ENCODE measurements around the gene AKT3.

AKT3 gene

DNA sequence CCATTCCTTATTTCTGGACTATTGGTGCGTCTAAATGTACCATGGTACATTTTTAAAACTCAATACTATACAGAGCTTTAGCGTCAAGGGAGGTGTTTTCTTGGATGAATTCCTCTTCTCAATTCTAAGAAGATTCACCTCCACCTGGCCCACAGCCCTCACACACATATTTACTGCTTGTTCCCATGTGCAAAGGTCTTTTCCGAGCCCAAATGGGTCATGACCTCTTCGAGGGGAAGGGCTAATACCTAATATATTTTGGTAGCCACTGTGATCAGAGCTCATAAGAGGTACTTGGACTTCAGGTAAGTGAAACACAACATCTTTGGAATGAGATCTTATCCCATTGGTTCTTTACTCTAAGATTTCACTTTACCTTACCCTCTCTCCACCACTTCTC lies 388.3 kb downstream of the AKT3 start:
- DNase-seq (ENCODE audit: low read depth): no peak

DNA sequence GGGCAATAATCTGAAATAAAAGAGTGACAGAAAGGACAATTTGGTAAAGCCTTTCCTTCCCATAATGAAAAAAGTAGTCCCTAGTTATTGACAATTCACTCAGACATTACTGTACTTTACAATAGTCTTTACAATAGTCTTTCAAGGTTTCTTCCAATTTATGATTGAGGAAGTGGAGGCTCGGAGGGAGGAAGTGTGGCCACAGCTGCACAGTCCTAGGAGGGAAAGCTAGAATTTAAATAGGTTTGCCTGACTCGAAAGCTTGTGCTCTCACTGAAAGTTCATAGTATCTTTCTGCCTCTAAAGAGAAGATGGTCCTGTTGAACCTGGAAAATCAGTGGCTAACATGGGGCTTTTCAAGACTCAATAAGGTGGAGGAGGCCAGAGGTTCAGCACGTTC lies 391.0 kb downstream of the AKT3 start:
- no peak for DNase-seq (ENCODE audit: low read depth)

DNA sequence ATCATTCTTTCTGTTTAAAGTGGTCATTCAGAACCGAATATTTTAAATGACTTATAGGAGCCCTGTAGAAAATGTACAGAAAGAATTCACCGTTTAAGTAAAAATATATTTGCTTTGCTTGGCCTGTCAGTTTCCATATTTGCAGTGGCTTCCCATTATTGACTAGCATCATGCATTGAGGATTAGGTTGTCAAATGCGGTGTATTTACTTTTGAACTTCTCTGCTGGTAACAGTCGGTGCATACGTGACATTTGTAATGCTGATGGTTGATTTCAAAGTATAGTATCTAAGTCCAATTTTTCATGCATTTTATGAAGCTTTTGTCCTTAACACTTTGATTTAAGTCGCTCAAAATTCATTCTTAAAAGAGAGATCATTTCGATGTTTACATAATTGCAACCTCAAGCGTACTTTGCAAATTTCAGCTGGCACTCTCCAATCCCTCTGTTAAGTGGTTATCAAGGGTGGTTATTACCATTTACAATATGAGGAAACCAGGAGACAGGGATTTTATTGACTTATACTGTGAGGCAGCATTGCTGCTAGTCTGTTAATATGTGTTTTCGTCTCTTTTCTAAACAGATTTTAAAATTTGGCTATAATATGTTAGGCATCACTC lies 392.6 kb downstream of the AKT3 start:
- no peak for DNase-seq (ENCODE audit: low read depth)

DNA sequence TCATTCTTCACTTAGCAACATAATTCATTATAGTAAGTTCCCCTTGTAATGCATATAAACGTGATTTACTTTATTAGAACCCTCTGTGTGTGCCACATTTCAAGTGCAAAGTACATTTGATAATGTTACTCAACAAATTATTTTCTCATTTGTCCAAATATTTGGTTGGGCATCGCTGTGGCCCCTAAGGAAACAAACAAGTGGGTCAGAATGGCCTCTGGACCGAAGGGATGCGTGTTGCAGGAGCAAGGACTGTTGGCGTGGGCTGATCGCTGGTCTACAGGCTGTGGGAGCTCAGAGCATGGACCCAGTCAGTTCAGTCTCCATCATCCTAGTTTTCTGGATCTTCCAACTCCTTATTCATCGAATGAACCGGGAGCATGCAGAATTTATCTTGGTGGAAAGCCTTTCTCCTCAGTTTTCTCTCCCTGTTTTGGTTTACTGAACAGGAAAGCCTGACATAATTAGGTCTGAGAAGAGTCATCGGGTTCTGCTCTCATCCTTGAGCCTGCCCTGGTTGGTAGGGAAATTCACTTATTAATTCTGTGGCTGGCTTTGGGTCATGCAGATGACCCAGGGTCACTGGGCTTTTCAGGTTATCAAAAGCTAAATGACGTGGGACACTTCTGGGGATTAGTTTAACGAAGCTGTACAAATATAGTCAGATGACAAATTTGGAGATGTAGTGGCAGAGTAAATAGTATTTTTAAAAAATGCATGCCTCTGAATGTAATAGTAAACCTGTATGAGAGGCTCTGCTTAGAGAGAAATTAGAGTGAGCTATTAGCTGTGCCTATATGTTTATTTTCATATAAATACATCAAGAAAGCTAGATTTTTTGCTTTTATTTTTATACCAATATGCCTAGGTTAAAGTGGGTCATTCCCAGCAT lies 394.0 kb downstream of the AKT3 start:
- no peak for DNase-seq (ENCODE audit: low read depth)

DNA sequence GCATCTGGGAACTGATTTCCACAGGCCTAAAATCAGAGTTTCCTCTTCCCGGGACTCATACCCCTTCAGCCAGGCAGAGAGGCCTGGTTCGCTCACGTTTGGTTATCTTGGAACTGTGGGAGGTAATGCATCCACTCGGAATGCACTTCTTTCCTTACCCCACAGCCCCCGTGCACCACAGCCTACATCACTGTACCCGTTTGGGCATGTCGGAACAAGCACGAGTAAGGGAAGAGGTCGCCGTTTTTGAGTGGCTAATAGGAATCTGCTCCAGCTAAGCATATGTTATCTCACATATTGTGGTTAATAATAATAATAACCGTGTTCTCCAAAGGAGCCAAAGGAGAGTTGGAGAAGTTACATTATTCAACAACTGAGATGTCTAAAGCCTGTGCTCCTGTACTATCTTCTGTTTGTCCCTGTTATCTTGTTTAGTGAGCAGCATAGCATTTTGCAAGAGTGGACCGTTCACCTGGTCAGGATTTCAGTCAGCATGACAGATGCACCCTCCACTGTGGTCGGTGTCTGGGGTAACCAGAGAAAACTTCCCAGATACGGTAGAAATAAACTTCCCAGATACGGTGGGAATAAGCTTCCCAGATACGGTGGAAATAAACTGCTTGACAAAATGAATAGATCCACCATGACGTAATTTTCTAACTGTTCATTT lies 395.6 kb downstream of the AKT3 start:
- no peak for DNase-seq (ENCODE audit: low read depth)

DNA sequence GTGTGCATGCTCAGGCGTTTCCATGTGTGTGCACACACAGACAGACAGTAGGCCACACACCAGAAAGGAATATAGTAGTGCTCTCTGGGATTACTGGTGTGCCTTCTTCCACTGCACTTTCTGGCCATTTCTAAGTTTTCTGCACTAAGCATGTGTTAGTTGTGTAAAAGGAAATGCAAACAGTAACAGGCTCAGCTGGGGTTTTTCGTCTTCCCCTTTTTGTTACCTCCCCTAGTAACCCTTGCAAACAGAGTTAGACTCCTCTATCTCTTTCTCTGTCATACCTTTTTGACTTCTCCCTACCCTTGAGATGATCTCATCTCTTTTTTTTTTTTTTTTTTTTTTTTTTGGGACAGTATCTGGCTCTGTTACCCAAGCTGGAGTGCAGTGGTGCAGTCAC lies 398.0 kb downstream of the AKT3 start:
- no peak for DNase-seq (ENCODE audit: low read depth)

DNA sequence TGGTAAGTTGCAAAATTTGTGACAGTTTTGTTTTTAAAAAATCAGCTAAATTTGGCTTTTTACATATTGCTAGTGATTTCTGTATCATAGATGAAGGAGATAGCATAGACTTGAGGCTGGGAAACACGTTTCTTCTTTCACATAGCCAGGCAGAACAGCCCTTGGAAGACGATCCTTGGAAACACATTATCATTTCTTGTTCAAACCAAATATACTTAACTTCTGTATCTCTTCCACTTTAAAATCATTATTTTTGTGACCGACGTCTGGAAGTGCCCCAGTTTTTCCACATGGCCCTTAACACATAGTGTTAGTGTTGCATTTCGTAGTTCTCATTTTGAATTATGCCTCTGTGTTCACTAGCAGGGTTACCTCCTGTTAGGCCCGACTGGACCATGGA lies 400.7 kb downstream of the AKT3 start:
- DNase-seq (ENCODE audit: low read depth): no peak

DNA sequence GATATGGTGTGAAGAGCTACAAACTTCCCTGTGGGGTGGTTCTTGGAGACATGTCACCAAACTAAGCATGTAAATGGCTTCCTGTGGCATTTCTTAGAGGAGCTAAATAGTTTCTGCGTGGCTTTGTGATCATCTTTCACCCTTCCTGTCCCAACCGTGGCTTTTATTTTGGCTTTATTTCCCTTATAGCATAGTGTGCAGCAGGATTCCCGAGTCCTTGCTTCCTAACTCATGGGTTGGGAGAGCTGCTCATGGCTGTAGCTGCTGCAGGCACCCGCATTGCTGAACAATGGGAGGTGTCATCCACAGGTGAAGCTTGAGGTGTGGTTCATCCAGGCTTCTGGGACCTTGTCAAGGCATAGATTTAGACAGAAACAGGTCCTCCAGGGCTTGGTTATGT lies 402.2 kb downstream of the AKT3 start:
- DNase-seq (ENCODE audit: low read depth): no peak

DNA sequence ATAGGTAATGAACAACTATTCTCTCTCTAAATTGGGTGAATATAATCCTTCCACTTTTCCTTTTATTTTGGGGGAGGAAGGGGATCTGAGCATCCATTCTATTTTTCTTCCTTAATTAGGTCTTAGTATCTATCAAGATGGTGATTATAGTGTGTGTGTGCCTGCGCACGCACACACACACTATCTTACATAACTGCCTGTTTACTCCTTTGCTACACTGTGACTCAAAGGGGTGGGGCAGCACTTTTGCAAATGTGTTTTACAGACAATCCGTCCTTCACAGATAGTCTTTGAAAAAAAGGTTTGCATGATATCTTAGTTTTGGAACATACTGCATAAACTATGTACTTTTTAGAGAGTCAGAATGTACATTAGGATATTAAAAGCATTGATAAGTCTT lies 402.7 kb downstream of the AKT3 start:
- peak; percentile 78 for DNase-seq (ENCODE audit: low read depth)

DNA sequence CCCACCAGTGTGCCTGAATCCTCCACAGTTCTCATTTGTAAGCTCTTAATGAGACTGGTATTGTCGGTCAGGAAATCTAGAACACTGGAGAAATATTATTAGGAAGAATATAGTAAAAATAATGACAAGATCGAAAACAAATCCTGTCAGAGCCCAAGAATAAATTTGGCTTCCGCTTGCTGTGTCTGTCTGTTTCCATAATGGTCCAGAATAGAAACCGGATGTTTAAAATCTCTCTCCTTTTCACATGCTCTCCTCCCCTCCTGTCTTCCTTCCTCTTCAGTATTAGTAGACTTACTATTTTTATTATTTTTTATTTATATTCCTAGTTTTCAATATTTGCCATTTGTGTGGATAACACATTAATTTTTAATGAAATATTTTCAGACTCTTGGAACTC lies 406.5 kb downstream of the AKT3 start:
- no peak for DNase-seq (ENCODE audit: low read depth)

DNA sequence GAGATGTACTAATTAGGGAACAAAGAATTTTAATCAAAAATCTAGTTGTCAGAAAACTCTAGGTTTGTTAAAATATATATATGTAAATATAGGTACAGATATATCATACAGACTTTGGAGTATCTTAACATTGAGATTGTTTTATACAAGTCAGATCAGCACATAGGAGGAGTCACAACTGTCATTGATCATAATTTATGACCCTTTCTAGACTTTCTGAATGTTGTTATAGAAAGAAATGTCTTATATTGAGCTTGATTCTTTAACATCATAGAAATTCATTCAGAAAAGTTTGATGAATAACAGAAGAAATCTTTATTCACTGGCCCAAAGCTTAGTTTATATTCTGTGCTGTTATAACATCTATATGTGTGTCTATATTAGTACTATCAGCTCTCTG lies 408.4 kb downstream of the AKT3 start:
- no peak for DNase-seq (ENCODE audit: low read depth)

DNA sequence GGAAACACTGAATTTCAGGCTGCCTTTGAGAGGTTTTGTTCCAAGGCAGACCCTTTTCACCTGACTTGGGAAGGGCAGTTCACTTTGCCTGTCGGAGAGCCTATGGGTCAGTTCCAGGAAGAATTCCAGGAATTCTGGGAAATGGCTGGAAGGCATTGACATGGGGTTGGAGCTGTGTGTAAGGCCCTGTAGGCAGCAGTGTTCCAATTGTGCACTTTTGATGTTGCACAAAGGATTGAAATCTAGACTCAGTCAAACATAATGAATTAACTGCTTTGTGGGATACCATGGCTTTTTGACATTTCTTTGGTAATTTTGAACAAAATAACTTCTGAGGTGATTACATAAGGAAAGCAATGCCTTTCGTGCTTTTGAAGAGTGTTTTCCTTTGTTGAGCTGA lies 409.6 kb downstream of the AKT3 start:
- DNase-seq (ENCODE audit: low read depth): no peak

DNA sequence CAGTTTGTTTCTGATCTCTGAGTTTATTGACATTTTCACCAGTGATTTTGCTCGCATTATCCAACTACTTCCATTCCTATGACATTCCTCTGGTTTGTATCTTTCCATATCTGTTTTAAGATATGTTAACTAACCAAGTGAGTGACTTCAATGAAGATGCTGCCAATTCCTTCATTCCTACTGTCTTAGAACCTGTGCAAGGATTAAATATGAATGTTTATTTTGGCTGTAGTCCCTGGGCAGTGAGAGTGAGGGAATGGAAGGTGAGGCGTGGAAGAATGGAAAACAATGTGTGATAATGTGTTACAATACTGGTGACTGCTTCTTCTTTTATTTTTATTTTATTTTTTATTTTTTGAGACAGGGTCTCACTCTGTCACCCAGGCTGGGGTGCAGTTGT lies 411.2 kb downstream of the AKT3 start:
- DNase-seq (ENCODE audit: low read depth): peak; percentile 59
